AG04449 (cell line): ENCODE measurements around the gene WDR64.

Experiments used
- CTCF ChIA-PET: fragments of 350-600 bp; formaldehyde crosslinking; extraction: SDS; loops from one replicate; lab custom pipeline; 2021; ENCODE audit warnings: antibody characterized with exemption; lab: Yijun Ruan, JAX
- POLR2A ChIA-PET: fragments of 400-600, 350-600 bp; formaldehyde crosslinking; extraction: SDS; loops from one replicate; lab custom pipeline; 2020; ENCODE audit warnings: antibody characterized with exemption, inconsistent platforms; lab: Yijun Ruan, JAX
- DNase-seq: peaks from one replicate; pipeline ENCODE4 v3.0.0-alpha.2; 2010; ENCODE audit warnings: low read depth, low spot score
- H3K4me3 ChIP-seq: 2 replicates; pipeline ENCODE4 v1.5.1; 2011; ENCODE audit warnings: low read depth, mild to moderate bottlenecking, control low read depth, low read length
- TF ChIP-seq, protein P1 (sequence below): IDR thresholded peaks from one replicate; pipeline ENCODE4 v1.5.1; 2011; ENCODE audit warnings: mild to moderate bottlenecking, moderate library complexity, low read length, control low read depth, inconsistent platforms; ENCODE audit not compliant: insufficient read depth; ENCODE audit errors: missing control alignments

WDR64 gene

GRCh38 chr1:241638909-241639622 is 13.0 kb upstream of the WDR64 start:
- H3K4me3 ChIP-seq, result peak overlapping the region; percentile 98
- TF ChIP-seq, protein P1, sequence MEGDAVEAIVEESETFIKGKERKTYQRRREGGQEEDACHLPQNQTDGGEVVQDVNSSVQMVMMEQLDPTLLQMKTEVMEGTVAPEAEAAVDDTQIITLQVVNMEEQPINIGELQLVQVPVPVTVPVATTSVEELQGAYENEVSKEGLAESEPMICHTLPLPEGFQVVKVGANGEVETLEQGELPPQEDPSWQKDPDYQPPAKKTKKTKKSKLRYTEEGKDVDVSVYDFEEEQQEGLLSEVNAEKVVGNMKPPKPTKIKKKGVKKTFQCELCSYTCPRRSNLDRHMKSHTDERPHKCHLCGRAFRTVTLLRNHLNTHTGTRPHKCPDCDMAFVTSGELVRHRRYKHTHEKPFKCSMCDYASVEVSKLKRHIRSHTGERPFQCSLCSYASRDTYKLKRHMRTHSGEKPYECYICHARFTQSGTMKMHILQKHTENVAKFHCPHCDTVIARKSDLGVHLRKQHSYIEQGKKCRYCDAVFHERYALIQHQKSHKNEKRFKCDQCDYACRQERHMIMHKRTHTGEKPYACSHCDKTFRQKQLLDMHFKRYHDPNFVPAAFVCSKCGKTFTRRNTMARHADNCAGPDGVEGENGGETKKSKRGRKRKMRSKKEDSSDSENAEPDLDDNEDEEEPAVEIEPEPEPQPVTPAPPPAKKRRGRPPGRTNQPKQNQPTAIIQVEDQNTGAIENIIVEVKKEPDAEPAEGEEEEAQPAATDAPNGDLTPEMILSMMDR, result no peak
- CTCF ChIA-PET, result interaction anchor here (0.7 to 1.5 kb wide), 4 partner anchors 10 to 204 kb away, joined by 3 to 4 read pairs (median 3); no protein-coding TSS in a partner anchor
- POLR2A ChIA-PET, result no interaction called here
- no peak for DNase-seq

DNA sequence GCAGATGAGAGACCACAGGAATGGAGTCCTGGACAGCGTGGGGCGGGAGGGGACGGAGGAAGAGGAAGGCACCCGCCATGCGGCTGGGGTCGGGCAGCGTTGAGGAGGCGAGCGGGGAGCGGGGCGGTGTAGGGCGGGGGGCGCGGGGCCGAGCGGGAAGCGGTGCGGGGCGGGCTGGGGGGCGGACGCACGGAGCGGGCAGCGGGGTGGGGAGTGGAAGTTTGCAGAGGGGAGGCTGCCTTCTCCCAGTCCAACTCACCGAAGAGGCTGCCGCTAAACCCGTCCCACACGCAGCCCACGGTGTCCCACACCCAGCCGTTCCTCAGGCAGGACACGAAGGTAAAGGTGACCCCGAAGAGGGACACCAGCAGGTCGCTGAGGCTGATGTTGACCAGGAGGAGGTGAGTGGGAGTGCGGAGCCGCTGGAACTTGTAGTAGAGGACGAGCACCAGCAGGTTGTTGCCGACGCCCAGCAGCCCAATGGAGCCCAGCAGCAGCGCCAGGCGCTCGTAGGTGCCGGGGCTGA is 12.4 kb upstream of the WDR64 start:
- H3K4me3 ChIP-seq, result peak overlapping the region; percentile 98
- CTCF ChIA-PET, result interaction anchor here (0.9 to 1.5 kb wide), 5 partner anchors 10 to 196 kb away, joined by 3 to 4 read pairs (median 3); no protein-coding TSS in a partner anchor
- TF ChIP-seq, protein P1, result no peak
- no peak for DNase-seq
- POLR2A ChIA-PET, result interaction anchor here (1.0 kb wide), 1 partner anchor 203 kb away, joined by 3 read pairs; no protein-coding TSS in a partner anchor

- TF ChIP-seq, protein P1, result no peak
- POLR2A ChIA-PET, result interaction anchor here (0.6 to 1.0 kb wide), 3 partner anchors 14 to 202 kb away, joined by 3 to 6 read pairs (median 3); no protein-coding TSS in a partner anchor
- no peak for DNase-seq
- CTCF ChIA-PET, result interaction anchor here (0.9 to 1.3 kb wide), 2 partner anchors 29 to 194 kb away, joined by 3 read pairs; no protein-coding TSS in a partner anchor
- H3K4me3 ChIP-seq, result peak within 1 kb of the TSS; percentile 98
These were observed 11.8 kb upstream of the WDR64 start, which contains the start of the genes CHML and OPN3 for GRCh38 chr1:241640149-241640866. Gene CHML, minus strand, starts transcription at chr1:241640369. Its CDS starts 4,603 bp downstream, at chr1:241635766. Gene OPN3, minus strand, starts transcription at chr1:241640369. Its CDS starts 115 bp downstream, at chr1:241640254.

GRCh38 chr1:241640867-241641622 is 11.0 kb upstream of the WDR64 start:
- H3K4me3 ChIP-seq, result no peak overlapping the region; the same call in 1 of the 2 replicates
- POLR2A ChIA-PET, result interaction anchor here (0.6 to 0.9 kb wide), 3 partner anchors 13 to 1042 kb away, joined by 3 to 6 read pairs (median 6); no protein-coding TSS in a partner anchor

More at GRCh38 chr1:241640867-241641622, 11.0 kb upstream of the WDR64 start:
- CTCF ChIA-PET, result interaction anchor here (1.2 to 1.3 kb wide), 2 partner anchors 30 to 193 kb away, joined by 3 read pairs; no protein-coding TSS in a partner anchor
- TF ChIP-seq, protein P1, result no peak
- no peak for DNase-seq
